ENCODE data around the gene SCN3A.

SCN3A gene

DNA sequence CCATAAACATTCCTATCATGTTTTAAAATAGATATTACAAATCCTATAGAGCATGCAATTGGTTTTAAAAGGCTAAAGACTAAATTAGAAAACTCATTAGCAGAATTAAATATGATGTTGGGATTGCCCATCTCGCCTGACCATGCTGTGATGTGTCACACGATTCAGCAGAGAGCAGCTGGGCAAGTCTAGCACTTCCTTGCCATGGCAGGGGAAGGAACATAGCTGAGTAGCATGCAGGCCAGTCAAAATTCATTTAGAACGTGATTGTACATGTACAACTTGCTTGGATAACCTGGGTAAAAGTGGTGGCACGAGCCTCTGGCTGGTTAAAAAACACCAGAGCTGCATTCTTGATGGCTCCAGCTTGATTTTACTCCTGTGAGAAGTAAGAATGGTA lies 81.3 kb downstream of the SCN3A start:
- TF ChIP-seq, protein P1, sequence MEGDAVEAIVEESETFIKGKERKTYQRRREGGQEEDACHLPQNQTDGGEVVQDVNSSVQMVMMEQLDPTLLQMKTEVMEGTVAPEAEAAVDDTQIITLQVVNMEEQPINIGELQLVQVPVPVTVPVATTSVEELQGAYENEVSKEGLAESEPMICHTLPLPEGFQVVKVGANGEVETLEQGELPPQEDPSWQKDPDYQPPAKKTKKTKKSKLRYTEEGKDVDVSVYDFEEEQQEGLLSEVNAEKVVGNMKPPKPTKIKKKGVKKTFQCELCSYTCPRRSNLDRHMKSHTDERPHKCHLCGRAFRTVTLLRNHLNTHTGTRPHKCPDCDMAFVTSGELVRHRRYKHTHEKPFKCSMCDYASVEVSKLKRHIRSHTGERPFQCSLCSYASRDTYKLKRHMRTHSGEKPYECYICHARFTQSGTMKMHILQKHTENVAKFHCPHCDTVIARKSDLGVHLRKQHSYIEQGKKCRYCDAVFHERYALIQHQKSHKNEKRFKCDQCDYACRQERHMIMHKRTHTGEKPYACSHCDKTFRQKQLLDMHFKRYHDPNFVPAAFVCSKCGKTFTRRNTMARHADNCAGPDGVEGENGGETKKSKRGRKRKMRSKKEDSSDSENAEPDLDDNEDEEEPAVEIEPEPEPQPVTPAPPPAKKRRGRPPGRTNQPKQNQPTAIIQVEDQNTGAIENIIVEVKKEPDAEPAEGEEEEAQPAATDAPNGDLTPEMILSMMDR (IDR thresholded peaks at IDR 0.05; ENCODE audit: low read depth, low read length): no peak
- no peak overlapping the region for H3K4me3 ChIP-seq (ENCODE audit: low read depth, low read length)
- in situ Hi-C loops (cut with HindIII; ENCODE audit: low sequenced_read_pairs): no loop called here
- DNase-seq (ENCODE audit: low read depth, low spot score): no peak

DNA sequence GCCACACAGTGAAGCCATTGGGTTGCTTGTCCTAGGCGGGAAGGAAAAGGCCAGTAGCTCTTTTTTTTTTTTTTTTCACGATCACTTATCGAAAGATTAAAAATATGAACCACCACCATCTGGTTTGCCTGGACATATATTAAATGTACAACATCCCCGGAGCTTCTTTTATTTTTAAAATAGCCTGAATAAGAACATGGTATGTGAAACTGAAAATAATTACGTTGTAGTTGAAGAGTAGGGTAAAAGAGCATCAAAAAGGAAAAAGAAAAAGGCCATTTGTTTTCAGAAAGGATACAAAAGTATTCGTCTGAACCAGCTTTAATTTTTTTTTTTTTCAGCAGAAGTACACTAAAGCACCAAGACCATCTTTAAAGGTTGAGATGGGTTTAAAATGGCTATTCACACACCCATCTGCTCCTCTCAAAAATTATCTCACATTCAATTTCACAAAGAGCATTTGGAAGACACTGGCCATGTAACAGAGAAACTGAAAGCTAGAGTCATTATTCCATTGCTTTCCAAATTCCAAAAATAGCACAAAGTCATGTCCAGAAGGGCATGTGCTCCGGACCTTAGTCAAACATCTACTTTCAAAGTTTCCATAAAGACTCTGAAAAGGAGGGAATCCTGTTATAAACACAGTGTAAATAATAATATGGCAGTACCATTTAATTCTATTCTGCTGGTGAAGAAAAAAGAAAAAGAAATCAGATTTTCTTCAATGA lies 82.9 kb downstream of the SCN3A start:
- TF ChIP-seq, protein P1 (IDR thresholded peaks at IDR 0.05; ENCODE audit: low read depth, low read length): no peak
- H3K4me3 ChIP-seq (ENCODE audit: low read depth, low read length): no peak overlapping the region
- in situ Hi-C loops (cut with HindIII; ENCODE audit: low sequenced_read_pairs): no loop called here
- DNase-seq (ENCODE audit: low read depth, low spot score): no peak

DNA sequence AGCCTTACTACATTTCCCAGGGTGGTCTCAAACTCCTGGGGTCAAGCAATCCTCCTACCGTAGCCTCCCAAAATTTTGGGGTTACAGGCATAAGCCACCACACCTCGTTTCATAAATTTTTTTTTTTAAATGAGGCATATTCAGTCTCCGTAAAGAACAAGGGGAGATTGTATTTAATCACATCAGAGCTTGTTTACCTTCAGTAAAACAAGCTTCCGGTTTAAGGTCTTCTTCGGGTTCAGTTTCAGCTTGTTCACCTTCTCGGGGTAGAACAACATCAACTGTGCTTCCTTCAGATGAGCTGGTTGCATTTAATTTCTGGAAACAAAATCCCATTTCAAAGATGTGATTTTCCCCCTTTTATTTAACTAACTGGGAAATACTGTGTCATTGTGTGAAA lies 88.6 kb downstream of the SCN3A start:
- in situ Hi-C loops (cut with HindIII; ENCODE audit: low sequenced_read_pairs): no loop called here
- TF ChIP-seq, protein P1 (IDR thresholded peaks at IDR 0.05; ENCODE audit: low read depth, low read length): no peak
- no peak for DNase-seq (ENCODE audit: low read depth, low spot score)
- no peak overlapping the region for H3K4me3 ChIP-seq (ENCODE audit: low read depth, low read length)

DNA sequence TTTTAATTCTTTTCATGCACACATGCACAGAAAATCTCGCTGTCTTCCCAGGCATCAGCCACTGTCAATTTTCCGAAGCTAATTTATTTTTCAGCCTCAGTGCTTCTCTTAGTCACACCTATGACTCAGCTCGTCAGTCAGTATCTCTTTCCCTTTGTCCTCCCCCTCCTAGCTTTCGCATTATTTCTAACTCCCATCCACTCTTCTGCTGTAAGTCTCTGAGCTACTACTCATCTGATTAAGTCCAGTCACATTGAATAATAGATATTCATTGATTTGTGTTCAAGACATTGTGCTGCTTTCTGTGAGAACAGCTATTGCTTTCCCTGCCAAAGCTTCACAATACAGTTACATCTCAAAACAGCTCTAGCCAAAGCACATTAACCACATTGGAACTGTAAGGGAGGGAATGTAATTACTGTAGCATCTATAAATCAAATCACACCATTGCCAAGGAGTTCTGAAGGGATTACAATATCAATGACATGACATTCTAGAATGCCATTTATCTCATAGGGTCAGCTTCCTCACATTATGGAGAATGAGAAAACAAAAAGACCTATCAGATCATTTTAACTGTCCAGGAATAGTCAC lies 89.4 kb downstream of the SCN3A start:
- in situ Hi-C loops (cut with HindIII; ENCODE audit: low sequenced_read_pairs): no loop called here
- no peak overlapping the region for H3K4me3 ChIP-seq (ENCODE audit: low read depth, low read length)
- peak; percentile 70 for DNase-seq (ENCODE audit: low read depth, low spot score)
- TF ChIP-seq, protein P1 (IDR thresholded peaks at IDR 0.05; ENCODE audit: low read depth, low read length): no peak

DNA sequence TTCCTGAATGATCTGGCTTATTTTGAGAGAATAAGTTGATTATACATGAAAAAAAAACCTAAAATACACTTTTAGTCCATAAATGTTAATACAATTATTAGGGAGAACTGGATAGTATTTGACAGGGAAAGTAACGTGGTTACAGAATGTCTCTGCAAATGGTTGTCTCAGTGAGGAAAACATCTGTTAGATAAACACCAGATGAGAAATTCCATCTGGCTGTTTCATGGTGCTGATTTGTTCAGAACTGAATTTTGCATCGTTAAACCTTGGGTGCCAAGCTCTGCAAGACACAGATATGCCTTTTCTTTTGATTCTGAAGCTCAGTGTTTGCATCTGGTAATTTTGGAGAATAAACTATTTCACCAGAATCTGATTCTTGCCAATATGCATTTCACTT lies 90.4 kb downstream of the SCN3A start:
- TF ChIP-seq, protein P1 (IDR thresholded peaks at IDR 0.05; ENCODE audit: low read depth, low read length): no peak
- H3K4me3 ChIP-seq (ENCODE audit: low read depth, low read length): no peak overlapping the region
- in situ Hi-C loops (cut with HindIII; ENCODE audit: low sequenced_read_pairs): no loop called here
- peak; percentile 47 for DNase-seq (ENCODE audit: low read depth, low spot score)

DNA sequence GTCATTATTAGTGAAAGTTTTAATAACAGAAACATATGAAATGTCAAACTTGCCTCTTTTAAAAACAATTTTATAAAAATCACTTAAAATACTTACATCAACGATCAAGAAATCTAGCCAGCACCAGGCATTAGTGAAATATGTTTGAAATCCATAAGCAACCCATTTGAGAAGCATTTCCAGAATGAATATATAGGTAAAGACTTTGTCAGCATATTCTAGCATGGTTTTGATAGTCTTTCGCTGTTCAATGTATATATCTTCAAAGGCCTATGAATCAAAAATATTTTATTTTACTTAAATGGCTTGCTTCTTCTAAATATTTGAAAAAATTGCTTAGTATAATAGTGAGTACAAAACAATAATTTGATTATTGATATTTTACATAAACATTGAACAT lies 91.1 kb downstream of the SCN3A start:
- DNase-seq (ENCODE audit: low read depth, low spot score): no peak
- no peak overlapping the region for H3K4me3 ChIP-seq (ENCODE audit: low read depth, low read length)
- TF ChIP-seq, protein P1 (IDR thresholded peaks at IDR 0.05; ENCODE audit: low read depth, low read length): no peak
- in situ Hi-C loops (cut with HindIII; ENCODE audit: low sequenced_read_pairs): no loop called here

Data from astrocyte of the spinal cord (primary cell).